Mammary epithelial cell (primary cell): ENCODE results near the gene GRIN3A.
"Not testable (repeated sequence)": the region's sequence is repeated elsewhere in the genome, so short reads cannot be mapped to it uniquely, and the experiment has no call there.

Experiments
- CTCF ChIP-seq, 2 donors: IDR thresholded peaks in 1 of 2; conservative IDR thresholded peaks in 1 of 2; 2 replicates each; pipeline ENCODE4 v1.5.1; 2011 to 2012; ENCODE audit warnings: inconsistent platforms in 2 of 2, low read length in 2 of 2, mild to moderate bottlenecking in 2 of 2, control low read depth in 1 of 2, low read depth in 1 of 2; ENCODE audit not compliant: insufficient read depth in 1 of 2; ENCODE audit errors: extremely low read depth in 1 of 2
- EZH2 ChIP-seq: IDR thresholded peaks from 2 replicates; pipeline ENCODE4 v1.6.1; 2012; ENCODE audit warnings: low read length, inconsistent platforms, borderline replicate concordance

DNA sequence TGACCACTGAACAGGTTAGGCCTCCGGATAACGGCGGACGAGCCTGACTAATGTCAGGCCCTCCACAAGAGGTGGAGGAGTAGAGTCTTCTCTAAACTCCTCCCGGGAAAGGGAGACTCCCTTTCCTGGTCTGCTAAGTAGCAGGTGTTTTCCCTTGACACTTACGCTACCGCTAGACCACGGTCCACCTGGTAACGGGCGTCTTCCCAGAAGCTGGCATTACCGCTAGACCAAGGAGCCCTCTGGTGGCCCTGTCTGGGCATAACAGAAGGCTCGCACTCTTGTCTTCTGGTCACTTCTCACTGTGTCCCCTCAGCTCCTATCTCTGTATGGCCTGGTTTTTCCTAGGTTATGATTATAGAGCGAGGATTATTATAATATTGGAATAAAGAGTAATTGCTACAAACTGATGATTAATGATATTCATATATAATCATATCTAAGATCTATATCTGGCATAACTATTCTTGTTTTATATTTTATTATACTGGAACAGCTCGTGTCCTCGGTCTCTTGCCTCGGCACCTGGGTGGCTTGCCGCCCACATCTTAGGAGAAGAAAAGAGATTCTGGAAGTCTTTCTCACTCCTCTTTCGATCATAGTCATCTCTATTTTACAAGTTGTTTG is 188.9 kb downstream of the GRIN3A start:
- TF ChIP-seq CTCF (conservative IDR thresholded peaks at IDR 0.05 in 1 of 2, IDR thresholded peaks at IDR 0.05 in 1 of 2; ENCODE audit: extremely low read depth in 1 of 2, insufficient read depth in 1 of 2, low read depth in 1 of 2, low read length in 2 of 2); EZH2: not testable (repeated sequence)
